Measurements from ENCODE around the gene MBIP. TPM values are rescaled to one million over a fixed set of nuclear protein-coding genes. Genes with fewer than 3 reads are reported as not detected.

The MBIP gene, protein sequence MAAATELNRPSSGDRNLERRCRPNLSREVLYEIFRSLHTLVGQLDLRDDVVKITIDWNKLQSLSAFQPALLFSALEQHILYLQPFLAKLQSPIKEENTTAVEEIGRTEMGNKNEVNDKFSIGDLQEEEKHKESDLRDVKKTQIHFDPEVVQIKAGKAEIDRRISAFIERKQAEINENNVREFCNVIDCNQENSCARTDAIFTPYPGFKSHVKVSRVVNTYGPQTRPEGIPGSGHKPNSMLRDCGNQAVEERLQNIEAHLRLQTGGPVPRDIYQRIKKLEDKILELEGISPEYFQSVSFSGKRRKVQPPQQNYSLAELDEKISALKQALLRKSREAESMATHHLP
- total RNA-seq, result 119 TPM
- long read RNA-seq, transcript MBIP-201 (9 exons, 1,586 nt), result minor isoform, 7 of 76 reads
- long read RNA-seq, transcript MBIP-203 (9 exons, 1,648 nt), result major isoform, 54 of 76 reads
- long read RNA-seq, partial matches to known transcripts, result 3 of 76 reads
- long read RNA-seq, other reads (novel, unspliced or antisense), result 12 of 76 reads

DNA sequence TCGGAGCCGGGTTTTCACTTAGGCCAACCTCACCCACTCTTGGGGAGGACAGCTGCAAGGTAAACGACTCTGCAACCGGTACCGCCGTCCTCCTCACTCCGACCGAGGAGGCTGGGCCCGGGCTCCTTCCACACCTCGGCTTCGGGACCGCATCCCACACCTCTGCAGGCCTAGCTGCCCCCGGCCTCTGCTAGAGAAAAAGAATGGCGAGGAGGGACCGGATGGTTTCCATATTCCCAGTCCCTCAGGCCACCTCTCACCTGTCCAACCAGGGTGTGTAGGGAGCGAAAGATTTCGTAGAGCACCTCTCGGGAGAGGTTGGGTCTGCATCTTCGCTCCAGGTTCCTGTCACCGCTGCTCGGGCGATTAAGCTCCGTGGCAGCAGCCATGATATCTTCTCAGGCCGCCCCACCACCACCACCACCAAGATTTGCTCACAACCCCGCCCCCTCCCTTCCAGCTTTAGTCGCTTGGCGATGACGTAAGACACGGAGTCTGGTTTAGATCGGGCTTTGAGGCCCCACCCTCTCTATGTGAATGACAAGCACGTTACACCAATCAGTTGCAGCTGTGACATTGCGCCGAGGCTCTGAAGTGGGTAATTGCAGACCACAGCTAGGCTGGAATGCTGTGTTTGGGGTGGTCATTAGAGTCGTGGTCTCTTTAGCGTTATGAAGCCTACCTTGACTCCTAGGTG, at the start of gene MBIP:
Gene MBIP, minus strand, starts transcription at position 438 of the 697 bp plus-strand sequence. Its CDS starts 49 bp downstream, at position 389.
- ATAC-seq (peak; percentile 99), DNase-seq (peak; percentile 92)
- Histone ChIP-seq H3K27me3 (no peaks in the 10 kb centered on the region), H3K4me1 (no peaks in the 10 kb centered on the region), H3K9me3 (no peaks in the 10 kb centered on the region), H3K4me3 (peak within 1 kb of the TSS; percentile 93), H3K27ac (peak within 1 kb of the TSS; percentile 91), H3K36me3 (no peaks in the 10 kb centered on the region)
- intact Hi-C loops (cut with DNase I), result no loop called here
- TF ChIP-seq, protein P1, sequence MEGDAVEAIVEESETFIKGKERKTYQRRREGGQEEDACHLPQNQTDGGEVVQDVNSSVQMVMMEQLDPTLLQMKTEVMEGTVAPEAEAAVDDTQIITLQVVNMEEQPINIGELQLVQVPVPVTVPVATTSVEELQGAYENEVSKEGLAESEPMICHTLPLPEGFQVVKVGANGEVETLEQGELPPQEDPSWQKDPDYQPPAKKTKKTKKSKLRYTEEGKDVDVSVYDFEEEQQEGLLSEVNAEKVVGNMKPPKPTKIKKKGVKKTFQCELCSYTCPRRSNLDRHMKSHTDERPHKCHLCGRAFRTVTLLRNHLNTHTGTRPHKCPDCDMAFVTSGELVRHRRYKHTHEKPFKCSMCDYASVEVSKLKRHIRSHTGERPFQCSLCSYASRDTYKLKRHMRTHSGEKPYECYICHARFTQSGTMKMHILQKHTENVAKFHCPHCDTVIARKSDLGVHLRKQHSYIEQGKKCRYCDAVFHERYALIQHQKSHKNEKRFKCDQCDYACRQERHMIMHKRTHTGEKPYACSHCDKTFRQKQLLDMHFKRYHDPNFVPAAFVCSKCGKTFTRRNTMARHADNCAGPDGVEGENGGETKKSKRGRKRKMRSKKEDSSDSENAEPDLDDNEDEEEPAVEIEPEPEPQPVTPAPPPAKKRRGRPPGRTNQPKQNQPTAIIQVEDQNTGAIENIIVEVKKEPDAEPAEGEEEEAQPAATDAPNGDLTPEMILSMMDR (IDR thresholded peaks at IDR 0.05), result no peak

DNA sequence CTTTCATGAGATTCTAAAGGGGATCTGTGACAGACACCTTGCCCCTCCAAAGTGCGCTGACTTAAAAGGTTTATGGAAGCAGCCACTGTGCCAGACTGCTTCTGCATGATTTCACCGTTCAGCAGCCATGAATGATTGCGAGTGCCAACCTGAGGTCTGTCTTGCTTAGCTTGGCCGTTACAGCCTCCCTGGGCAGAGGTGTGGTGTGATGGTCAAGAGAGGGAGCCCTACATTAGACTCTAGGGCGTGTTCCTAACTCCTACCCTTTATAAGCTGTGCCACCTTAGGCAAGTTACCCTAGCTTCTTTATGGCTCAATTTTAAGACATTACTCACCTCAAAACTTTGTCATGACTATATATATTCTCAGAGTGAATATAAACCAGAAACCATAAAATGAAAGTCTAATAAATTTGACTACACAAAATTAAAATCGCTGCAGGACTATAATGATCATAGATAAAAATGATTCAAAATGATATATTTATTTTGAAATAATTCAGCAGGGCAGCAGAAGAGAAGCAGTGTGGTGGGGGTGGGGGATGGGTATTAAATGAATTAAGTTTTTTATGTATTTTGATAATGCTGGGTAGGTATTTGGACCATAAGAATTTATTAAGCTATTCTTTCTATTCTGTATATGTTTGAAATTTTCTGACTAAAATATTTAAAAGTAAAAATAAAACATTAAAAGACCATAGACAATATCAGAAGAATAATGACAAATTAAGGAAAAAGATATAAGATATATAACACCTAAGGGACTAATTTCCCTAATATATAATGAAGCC, 47.7 kb upstream of the MBIP start:
- Histone ChIP-seq H3K4me1 (no peaks in the 10 kb centered on the region), H3K27ac (no peak overlapping the region), H3K4me3 (no peak overlapping the region), H3K9me3 (no peaks in the 10 kb centered on the region), H3K36me3 (no peaks in the 10 kb centered on the region), H3K27me3 (no peaks in the 10 kb centered on the region)
- intact Hi-C loops (cut with DNase I), result no loop called here
- DNase-seq, result no peak
- ATAC-seq, result peak; percentile 43
- TF ChIP-seq, protein P1 (IDR thresholded peaks at IDR 0.05), result no peak

DNA sequence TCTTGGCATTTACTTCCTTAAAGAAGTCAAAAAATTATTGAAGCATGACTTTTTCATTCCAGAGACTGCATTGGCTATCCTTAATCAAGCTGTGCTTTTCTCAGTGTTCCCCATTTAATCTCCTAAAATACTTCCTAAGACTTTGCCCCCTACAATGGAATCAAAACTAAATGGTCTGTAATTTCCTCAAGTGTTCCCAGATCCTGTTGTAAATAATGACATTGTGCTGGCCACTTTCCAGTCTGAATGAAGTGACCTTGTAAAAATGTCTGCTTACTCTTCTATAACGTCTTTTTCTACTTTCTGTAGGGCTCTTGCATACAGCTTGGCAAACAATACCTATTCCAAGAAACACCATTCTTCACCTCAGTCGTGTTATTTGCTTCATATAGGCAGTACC, 45.3 kb upstream of the MBIP start:
- H3K27me3 ChIP-seq, result no peaks in the 10 kb centered on the region
- ATAC-seq (no peak), DNase-seq (no peak)
- H3K4me1 ChIP-seq, result no peaks in the 10 kb centered on the region
- TF ChIP-seq, protein P1 (IDR thresholded peaks at IDR 0.05), result no peak
- no peak overlapping the region for H3K4me3 ChIP-seq
- intact Hi-C loops (cut with DNase I), result no loop called here
- no peaks in the 10 kb centered on the region for H3K36me3 ChIP-seq
- no peaks in the 10 kb centered on the region for H3K9me3 ChIP-seq
- no peak overlapping the region for H3K27ac ChIP-seq

DNA sequence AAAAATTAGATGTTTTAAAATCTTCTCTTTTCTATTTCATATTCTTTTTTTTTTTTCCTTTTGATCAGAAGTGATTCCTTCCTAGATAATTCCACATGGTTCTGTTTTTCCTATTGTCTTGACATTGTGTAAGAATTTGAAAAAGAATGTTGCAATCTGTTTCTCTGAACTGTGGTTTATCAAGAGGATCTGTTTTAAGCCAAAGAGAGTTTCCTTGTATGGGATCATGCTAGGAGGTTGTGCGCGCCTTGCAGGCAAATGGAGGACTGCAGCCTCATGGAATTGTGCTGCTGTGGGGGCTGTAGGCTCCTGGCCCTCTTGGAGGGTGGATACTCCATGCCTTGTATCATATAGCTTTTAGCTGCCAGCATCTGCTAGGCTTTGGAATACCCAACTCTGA, 43.3 kb upstream of the MBIP start:
- H3K27me3 ChIP-seq, result no peaks in the 10 kb centered on the region
- no peaks in the 10 kb centered on the region for H3K4me1 ChIP-seq
- H3K4me3 ChIP-seq, result no peak overlapping the region
- intact Hi-C loops (cut with DNase I), result no loop called here
- H3K9me3 ChIP-seq, result no peaks in the 10 kb centered on the region
- no peak overlapping the region for H3K27ac ChIP-seq
- DNase-seq (no peak), ATAC-seq (peak; percentile 71)
- H3K36me3 ChIP-seq, result no peaks in the 10 kb centered on the region
- TF ChIP-seq, protein P1 (IDR thresholded peaks at IDR 0.05), result no peak

DNA sequence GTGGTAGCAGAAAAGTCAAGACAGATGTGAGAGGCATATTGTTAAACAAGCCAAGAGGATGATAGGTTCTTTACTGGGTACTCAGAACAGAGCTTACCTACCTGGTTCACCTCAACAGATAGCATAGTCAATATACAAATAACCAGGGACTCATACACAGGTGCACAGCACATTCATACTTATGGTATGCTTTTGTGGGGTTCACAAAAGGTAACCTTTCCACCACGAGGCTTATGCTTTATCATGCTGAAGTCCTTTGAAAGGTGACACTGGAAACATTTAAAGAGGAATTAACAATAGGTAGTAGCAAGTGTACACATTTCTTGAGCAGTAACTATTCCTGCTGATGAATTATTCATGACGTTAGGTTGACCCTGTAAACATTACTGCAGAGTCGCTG, 42.2 kb upstream of the MBIP start:
- DNase-seq (no peak), ATAC-seq (no peak)
- Histone ChIP-seq H3K27me3 (no peaks in the 10 kb centered on the region), H3K9me3 (no peaks in the 10 kb centered on the region), H3K4me1 (no peaks in the 10 kb centered on the region), H3K4me3 (no peak overlapping the region), H3K36me3 (no peaks in the 10 kb centered on the region), H3K27ac (no peak overlapping the region)
- TF ChIP-seq, protein P1 (IDR thresholded peaks at IDR 0.05), result no peak
- intact Hi-C loops (cut with DNase I), result no loop called here

Data from upper lobe of right lung (tissue), 1 donor.